ENCODE data around the gene MTMR12. TPM values are rescaled to one million over a fixed set of nuclear protein-coding genes. Genes with fewer than 3 reads are reported as not detected.
"Not testable (repeated sequence)": the region's sequence is repeated elsewhere in the genome, so short reads cannot be mapped to it uniquely, and the experiment has no call there.

Gene MTMR12
- total and polyA plus RNA-seq, 2 donors (not counting 3 experiments of a cell fraction or from before 2014, with no cell fraction given): 18.2 to 38.6 TPM

DNA sequence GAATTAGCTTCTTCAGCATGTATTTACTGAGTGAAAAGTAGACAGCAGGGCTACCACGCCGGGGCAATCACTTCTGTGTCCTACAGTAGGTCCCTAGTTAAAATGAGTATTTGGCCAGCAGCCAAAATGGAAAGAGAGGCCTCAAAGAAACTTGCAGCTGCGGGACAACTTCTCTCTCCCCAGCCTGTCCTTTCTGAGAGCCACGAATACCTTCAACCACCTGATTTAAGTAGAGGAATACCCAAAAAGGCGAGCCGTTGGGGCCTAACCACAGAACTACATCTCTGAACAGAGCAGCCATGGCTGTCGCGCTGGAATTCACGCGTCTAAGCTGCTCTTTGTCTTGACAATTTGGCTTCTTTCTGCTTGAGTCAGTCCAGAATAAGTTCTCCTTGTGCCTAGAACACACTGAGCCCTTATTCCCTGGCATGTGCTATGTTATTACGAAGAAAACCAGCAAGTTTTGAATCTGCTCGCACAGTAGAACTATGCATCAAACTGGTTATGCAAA, 94.8 kb downstream of the MTMR12 start:
- dilution Hi-C loops (cut with MboI; ENCODE audit: extremely low pct_ligation_motif_present, low sequenced_read_pairs): no loop called here

DNA sequence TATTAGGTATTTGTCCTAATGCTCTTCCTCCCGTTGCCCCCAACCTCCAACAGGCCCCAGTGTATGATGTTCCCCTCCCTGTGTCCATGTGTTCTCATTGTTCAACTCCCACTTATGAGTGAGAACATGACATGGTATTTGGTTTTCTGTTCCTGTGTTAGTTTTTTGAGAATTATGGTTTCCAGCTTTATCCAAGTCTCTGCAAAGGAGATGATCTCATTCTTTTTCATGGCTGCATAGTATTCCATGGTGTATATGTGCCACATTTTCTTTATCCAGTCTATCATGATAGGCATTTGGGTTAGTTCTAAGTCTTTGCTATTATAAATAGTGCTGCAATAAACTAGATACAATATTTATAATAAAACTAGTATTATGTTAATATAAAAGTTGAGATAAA, 98.4 kb downstream of the MTMR12 start:
- H3K4me2 ChIP-seq (ENCODE audit: insufficient read depth, low read length); H3K27me3 ChIP-seq (ENCODE audit: control insufficient read depth in 2 of 2, insufficient read depth in 2 of 2, low read length in 2 of 2); H3K9me3 ChIP-seq (replicated peaks; ENCODE audit: control insufficient read depth, insufficient read depth, low read length); dilution Hi-C loops (cut with MboI; ENCODE audit: extremely low pct_ligation_motif_present, low sequenced_read_pairs); H3K36me3 ChIP-seq (ENCODE audit: control insufficient read depth in 2 of 2, extremely low read depth in 1 of 2, insufficient read depth in 2 of 2, low read length in 2 of 2); H3K79me2 ChIP-seq (ENCODE audit: control insufficient read depth, insufficient read depth, low read length); FAIRE-seq; H3K27ac ChIP-seq (ENCODE audit: insufficient read depth, low read depth, low read length); H4K20me1 ChIP-seq (replicated peaks; ENCODE audit: control insufficient read depth, extremely low read depth, insufficient read depth, low read length); H3K4me1 ChIP-seq (ENCODE audit: control insufficient read depth, extremely low read depth, insufficient read depth, low read length); H3K4me3 ChIP-seq (replicated peaks in 1 of 3; ENCODE audit: insufficient read depth in 1 of 3, low read depth in 1 of 3, low read length in 3 of 3); intact Hi-C loops (cut with micrococcal nuclease); BruUV-seq (replicated peaks); POLR2A ChIA-PET; DNase-seq (ENCODE audit: low read depth, low spot score); H3K9me1 ChIP-seq (replicated peaks; ENCODE audit: control insufficient read depth, extremely low read depth, insufficient read depth, low read length); H3K9ac ChIP-seq (replicated peaks; ENCODE audit: extremely low read depth, insufficient read depth, low read length); H2AFZ ChIP-seq (ENCODE audit: low read depth, low read length); CTCF ChIA-PET: not testable (repeated sequence)

More for the DNA sequence above, 94.8 kb downstream of the MTMR12 start:
- no peaks in the 10 kb centered on the region for H3K9me3 ChIP-seq (replicated peaks; ENCODE audit: control insufficient read depth, insufficient read depth, low read length)
- no peaks in the 10 kb centered on the region for H3K36me3 ChIP-seq (ENCODE audit: control insufficient read depth in 2 of 2, extremely low read depth in 1 of 2, insufficient read depth in 2 of 2, low read length in 2 of 2)
- H3K9me1 ChIP-seq (replicated peaks; ENCODE audit: control insufficient read depth, extremely low read depth, insufficient read depth, low read length): no peaks in the 10 kb centered on the region
- H2AFZ ChIP-seq (ENCODE audit: low read depth, low read length): no peak overlapping the region
- no peaks in the 10 kb centered on the region for H3K4me1 ChIP-seq (ENCODE audit: control insufficient read depth, extremely low read depth, insufficient read depth, low read length)
- BruUV-seq (replicated peaks): no TSS peak
- no peaks in the 10 kb centered on the region for H4K20me1 ChIP-seq (replicated peaks; ENCODE audit: control insufficient read depth, extremely low read depth, insufficient read depth, low read length)
- H3K4me3 ChIP-seq (replicated peaks in 1 of 3; ENCODE audit: insufficient read depth in 1 of 3, low read depth in 1 of 3, low read length in 3 of 3): no peak overlapping the region
- H3K79me2 ChIP-seq (ENCODE audit: control insufficient read depth, insufficient read depth, low read length): no peaks in the 10 kb centered on the region
- intact Hi-C loops (cut with micrococcal nuclease): no loop called here
- no peak for TF ChIP-seq MYC (IDR thresholded peaks at IDR 0.05; ENCODE audit: low read depth, low read length)
- TF ChIP-seq JUN (IDR thresholded peaks at IDR 0.05; ENCODE audit: borderline replicate concordance, insufficient read depth, insufficient read length, low read depth): no peak
- TF ChIP-seq GATA2 (IDR thresholded peaks at IDR 0.05; ENCODE audit: insufficient read depth, insufficient read length, low read depth, low read length): no peak
- TF ChIP-seq MAX (IDR thresholded peaks at IDR 0.05; ENCODE audit: insufficient read depth, insufficient read length): no peak
- no peak for TF ChIP-seq POLR2A (IDR thresholded peaks at IDR 0.05; ENCODE audit: low read depth, low read length)
- TF ChIP-seq CTCF (IDR thresholded peaks at IDR 0.05; ENCODE audit: extremely low read depth in 1 of 2, insufficient read depth in 1 of 2, low read depth in 1 of 2, low read length in 2 of 2): no peak
- TF ChIP-seq EZH2 (IDR thresholded peaks at IDR 0.05; ENCODE audit: borderline replicate concordance, low read depth, low read length, severe bottlenecking): no peak
- no peak for TF ChIP-seq FOS (IDR thresholded peaks at IDR 0.05; ENCODE audit: borderline replicate concordance, insufficient read depth, low read length)
- TF ChIP-seq POLR2AphosphoS5 (IDR thresholded peaks at IDR 0.05; ENCODE audit: insufficient read depth, low read depth, low read length): no peak
- H3K9ac ChIP-seq (replicated peaks; ENCODE audit: extremely low read depth, insufficient read depth, low read length): no peak overlapping the region
- FAIRE-seq: no peak
- ChIA-PET CTCF (no interaction called here), POLR2A (no interaction called here)
- DNase-seq (ENCODE audit: low read depth, low spot score): no peak
- no peak overlapping the region for H3K27ac ChIP-seq (ENCODE audit: insufficient read depth, low read depth, low read length)
- no peak overlapping the region for H3K4me2 ChIP-seq (ENCODE audit: insufficient read depth, low read length)
- no peaks in the 10 kb centered on the region for H3K27me3 ChIP-seq (ENCODE audit: control insufficient read depth in 2 of 2, insufficient read depth in 2 of 2, low read length in 2 of 2)
